Heart right ventricle (tissue), 16 donors: Measurements from ENCODE around the gene MAP3K19. TPM values are rescaled to one million over a fixed set of nuclear protein-coding genes. Genes with fewer than 3 reads are reported as not detected.

ENCODE experiments used
- ATAC-seq, 8 donors: fragments of 200-7000 bp; cut with Tn5 transposase; one replicate each; pipeline ENCODE4 v1.9.1; 2020; ENCODE audit warnings: mild to moderate bottlenecking in 8 of 8, moderate library complexity in 8 of 8, moderate number of reproducible peaks in 1 of 8
- DNase-seq, 2 donors: peaks; one replicate each; pipeline ENCODE4 v3.0.0-alpha.2; 2020
- H3K27ac ChIP-seq, 10 donors: fragments of 200-600 bp; sonication (generic) in 2 of 10; one replicate each; pipeline versions ENCODE4 v1.5.0 to v1.8.0; 2020 to 2022; ENCODE audit warnings: mild to moderate bottlenecking in 3 of 10
- H3K27me3 ChIP-seq, 7 donors: fragments of 200-600 bp; one replicate each; pipeline ENCODE4 v1.8.0; 2021 to 2022; ENCODE audit warnings: mild to moderate bottlenecking in 2 of 7
- H3K36me3 ChIP-seq, 9 donors: fragments of 200-600 bp; sonication (generic) in 1 of 9; one replicate each; pipeline versions ENCODE4 v1.5.0 to v1.8.0; 2020 to 2022; ENCODE audit warnings: mild to moderate bottlenecking in 2 of 9
- H3K4me1 ChIP-seq, 9 donors: fragments of 200-600 bp; sonication (generic) in 1 of 9; one replicate each; pipeline versions ENCODE4 v1.5.0 to v1.8.0; 2020 to 2022; ENCODE audit warnings: mild to moderate bottlenecking in 4 of 9
- H3K4me3 ChIP-seq, 10 donors: fragments of 200-600 bp; sonication (generic) in 2 of 10; one replicate each; pipeline versions ENCODE4 v1.5.0 to v1.8.0; 2020 to 2022; ENCODE audit warnings: mild to moderate bottlenecking in 7 of 10, moderate library complexity in 2 of 10
- H3K9me3 ChIP-seq, 11 donors: fragments of 200-600 bp in 10 of 11; sonication (generic) in 2 of 11; one replicate each; pipeline versions ENCODE4 v1.5.0 to v1.8.0; 2013 to 2022; ENCODE audit warnings: mild to moderate bottlenecking in 2 of 11, control low read depth in 1 of 11, moderate library complexity in 1 of 11
- WGBS, 2 donors: extraction: QIAGEN DNeasy Blood & Tissue Kit; methylation state at CpG; one replicate each; pipeline ENCODE4 v1.1.7; 2013; ENCODE audit warnings: inconsistent platforms in 1 of 2; 5-methylcytosine and 5-hydroxymethylcytosine counted together
- intact Hi-C, 10 donors: fragments of 100-400 bp; cut with DNase I; formaldehyde crosslinking; loops; one replicate each; pipeline versions ENCODE4 v1.11.1 to v1.14.2; 2022
- polyA plus RNA-seq, 2 donors: library from polyadenylated mRNA; stranded (reverse); fragments of 200-250 nt; gene quantifications; one replicate each; pipeline ENCODE4 v1.2.3, GENCODE V29; 2013
- total RNA-seq, 10 donors: library from RNA; stranded (reverse); fragmentation: NEBNext Ultra II Directional in 3 of 10; extraction: Animal tissue kit (Norgen Biotek cat#: 25700) in 3 of 10; gene quantifications; one replicate each; pipeline versions ENCODE4 v1.2.1 to v1.2.4, GENCODE V29; 2021 to 2023
- TF ChIP-seq, protein P1 (sequence below), 9 donors: fragments of 200-600 bp; sonication (generic) in 2 of 9; IDR thresholded peaks; one replicate each; pipeline versions ENCODE4 v1.5.0 to v1.8.0; 2021 to 2022; ENCODE audit warnings: antibody characterized with exemption in 9 of 9, mild to moderate bottlenecking in 5 of 9, moderate library complexity in 1 of 9
- donor health status: Arrhythmogenic right ventricular cardiomyopathy.
- donor health status: ischemic (EF 13 %, LVEDD 7.1; RV severe dilation, severe dysfunction).
- donor health status: healthy with polysubstance abuse.
- donor health status: DM: no; HTN: yes; CAD: no.
- donor health status: DM: no; HTN: no; CAD: no.
- donor health status: ischemic (EF 25% LVEDD 6.9; RV normal size, moderate dysfunction).
- donor health status: ischemic (EF 25% LVEDD 5.7; RV mildly dilated, moderate dysfunction).
- donor health status: healthy.
- donor health status: DM: yes; HTN: yes; CAD: no.
- donor health status: Ischemic cardiomyopathy.
- donor health status: ischemic (EF 35%, LVEDD 5.7; RV mildly dilated, moderate dysfunction).
- donor health status: nonischemic (EF 11% LVEDD 7.7; RV severe dilation, severe dysfunction).
- donor health status: DM: yes; HTN: yes; CAD: no.
- donor health status: PGD.
- donor health status: ischemic (EF 29% LVEDD 5.4; RV normal size, mild dysfunction).
- donor health status: nonischemic (EF 23%, LVEDD 6.1; RV moderate dilation, normal function).

Gene MAP3K19
- total and polyA plus RNA-seq, 12 donors = not detected

DNA sequence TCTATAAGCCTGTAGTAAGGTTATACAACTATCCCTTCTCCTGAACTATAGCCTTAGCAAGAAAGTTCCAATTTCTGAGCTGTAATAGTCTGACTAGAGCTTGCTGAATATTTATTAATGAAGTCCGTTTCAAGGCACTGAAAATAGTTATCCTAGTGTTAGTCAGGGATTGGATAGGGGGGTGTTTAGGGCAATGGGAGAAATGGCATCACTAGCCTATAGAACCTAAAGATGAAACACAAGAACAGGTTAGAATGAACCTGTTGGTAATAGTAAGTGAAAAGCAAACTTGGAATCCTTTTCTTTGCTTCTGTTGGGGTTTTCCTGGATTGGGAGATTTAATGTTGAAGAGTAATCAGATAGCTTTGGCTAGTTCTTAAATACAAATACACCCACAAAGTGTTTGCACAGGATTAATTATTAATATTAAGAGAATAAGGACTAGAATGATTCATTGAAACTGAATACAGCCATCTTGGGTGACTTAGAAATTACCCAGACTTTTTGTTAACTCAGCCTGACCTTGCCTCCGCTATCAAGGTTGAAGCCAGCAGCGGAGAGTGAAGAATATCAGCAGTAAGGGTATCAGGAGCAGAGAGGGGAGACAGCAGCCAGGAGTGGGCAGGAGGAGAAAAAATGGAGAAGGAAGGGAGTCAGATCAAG lies 114.3 kb downstream of the MAP3K19 start:
- TF ChIP-seq, protein P1, sequence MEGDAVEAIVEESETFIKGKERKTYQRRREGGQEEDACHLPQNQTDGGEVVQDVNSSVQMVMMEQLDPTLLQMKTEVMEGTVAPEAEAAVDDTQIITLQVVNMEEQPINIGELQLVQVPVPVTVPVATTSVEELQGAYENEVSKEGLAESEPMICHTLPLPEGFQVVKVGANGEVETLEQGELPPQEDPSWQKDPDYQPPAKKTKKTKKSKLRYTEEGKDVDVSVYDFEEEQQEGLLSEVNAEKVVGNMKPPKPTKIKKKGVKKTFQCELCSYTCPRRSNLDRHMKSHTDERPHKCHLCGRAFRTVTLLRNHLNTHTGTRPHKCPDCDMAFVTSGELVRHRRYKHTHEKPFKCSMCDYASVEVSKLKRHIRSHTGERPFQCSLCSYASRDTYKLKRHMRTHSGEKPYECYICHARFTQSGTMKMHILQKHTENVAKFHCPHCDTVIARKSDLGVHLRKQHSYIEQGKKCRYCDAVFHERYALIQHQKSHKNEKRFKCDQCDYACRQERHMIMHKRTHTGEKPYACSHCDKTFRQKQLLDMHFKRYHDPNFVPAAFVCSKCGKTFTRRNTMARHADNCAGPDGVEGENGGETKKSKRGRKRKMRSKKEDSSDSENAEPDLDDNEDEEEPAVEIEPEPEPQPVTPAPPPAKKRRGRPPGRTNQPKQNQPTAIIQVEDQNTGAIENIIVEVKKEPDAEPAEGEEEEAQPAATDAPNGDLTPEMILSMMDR (IDR thresholded peaks at IDR 0.05) = no peak
- ATAC-seq (no peak), DNase-seq (no peak)
- no peaks in the 10 kb centered on the region for H3K27me3 ChIP-seq
- H3K27ac ChIP-seq = no peak overlapping the region
- no peak overlapping the region for H3K4me3 ChIP-seq
- 69 to 73% methylated on average over 3 of the region's 3 CpGs for WGBS, 2 donors
- peaks cover 0 to 31% (median 9%) of the 10 kb centered on the region in 9 donors for H3K36me3 ChIP-seq
- intact Hi-C loops = no loop called here
- peaks cover 0 to 79% (median 62%) of the 10 kb centered on the region in 9 donors for H3K4me1 ChIP-seq
- H3K9me3 ChIP-seq = no peaks in the 10 kb centered on the region

DNA sequence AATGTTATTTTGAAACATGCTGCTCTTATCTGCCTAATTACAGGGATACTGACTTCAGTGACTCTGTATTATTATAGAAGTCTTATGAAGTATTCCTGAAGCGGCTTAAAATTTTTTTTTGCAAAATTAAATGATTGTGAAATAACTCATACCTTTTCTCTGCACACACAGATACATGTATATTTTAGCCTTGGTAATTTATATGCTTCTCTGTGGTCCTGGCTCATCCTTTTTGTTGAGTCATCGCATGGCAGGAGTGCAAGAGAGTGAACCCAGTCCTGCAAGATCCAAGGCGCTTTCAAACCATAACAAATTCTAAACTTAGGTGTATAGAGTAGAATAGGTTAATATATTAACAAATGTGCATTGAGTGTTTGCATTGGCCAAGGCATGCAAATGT lies 120.1 kb downstream of the MAP3K19 start:
- no peaks in the 10 kb centered on the region for H3K27me3 ChIP-seq
- TF ChIP-seq, protein P1 (IDR thresholded peaks at IDR 0.05) = no peak
- intact Hi-C loops = no loop called here
- peak overlapping the region in 1 of 10 donors; percentile 0 for H3K27ac ChIP-seq
- H3K4me1 ChIP-seq = peaks cover 3 to 85% (median 63%) of the 10 kb centered on the region in 9 donors
- no peaks in the 10 kb centered on the region for H3K9me3 ChIP-seq
- ATAC-seq = no peak
- WGBS, 2 donors = 82 to 91% methylated on average over 3 of the region's 3 CpGs
- peaks cover 0 to 27% (median 0%) of the 10 kb centered on the region in 9 donors for H3K36me3 ChIP-seq
- H3K4me3 ChIP-seq = no peak overlapping the region
- DNase-seq = no peak

DNA sequence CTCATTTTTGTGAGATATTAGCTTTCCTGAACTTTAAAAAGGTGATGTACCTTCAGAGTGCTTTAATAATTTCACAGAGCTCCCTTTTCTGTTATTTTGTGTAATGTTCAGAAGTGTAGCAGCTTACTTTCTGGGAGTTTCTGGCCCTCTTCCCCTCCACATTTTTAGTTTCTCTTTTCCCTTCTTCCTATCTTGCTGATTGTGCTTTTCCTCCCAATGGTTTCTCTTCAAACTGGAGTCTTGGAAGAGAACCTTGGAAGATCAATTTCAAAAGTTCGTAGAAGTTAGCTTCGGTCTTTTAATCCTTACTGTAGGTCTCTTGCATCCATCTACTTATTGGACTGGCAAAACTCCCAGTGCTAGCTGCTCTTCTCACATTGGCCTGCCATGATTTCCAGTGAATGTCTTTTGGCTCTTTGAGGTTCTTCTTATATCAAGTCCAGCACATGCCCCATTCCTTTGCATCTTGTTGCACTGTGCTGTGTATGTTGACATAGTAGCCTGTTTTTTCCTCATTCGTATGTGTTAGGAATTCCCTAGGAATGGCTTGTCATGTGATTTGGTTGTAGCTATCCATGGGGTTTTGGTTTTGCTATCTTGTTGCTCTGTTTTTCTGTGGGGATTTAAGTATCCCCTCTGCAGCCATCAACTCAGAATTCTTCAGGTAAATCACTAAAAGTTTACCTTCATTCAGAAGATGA lies 120.9 kb downstream of the MAP3K19 start:
- ATAC-seq (peak in 3 of 8 donors; percentile 23 to 45 (median 35)), DNase-seq (no peak)
- intact Hi-C loops = no loop called here
- TF ChIP-seq, protein P1 (IDR thresholded peaks at IDR 0.05) = no peak
- peaks cover 0 to 28% (median 0%) of the 10 kb centered on the region in 9 donors for H3K36me3 ChIP-seq
- WGBS, 2 donors = 67 to 70% methylated on average over 3 of the region's 3 CpGs
- H3K27me3 ChIP-seq = no peaks in the 10 kb centered on the region
- H3K4me1 ChIP-seq = peaks cover 3 to 87% (median 72%) of the 10 kb centered on the region in 9 donors
- no peak overlapping the region for H3K27ac ChIP-seq
- no peaks in the 10 kb centered on the region for H3K9me3 ChIP-seq
- no peak overlapping the region for H3K4me3 ChIP-seq

DNA sequence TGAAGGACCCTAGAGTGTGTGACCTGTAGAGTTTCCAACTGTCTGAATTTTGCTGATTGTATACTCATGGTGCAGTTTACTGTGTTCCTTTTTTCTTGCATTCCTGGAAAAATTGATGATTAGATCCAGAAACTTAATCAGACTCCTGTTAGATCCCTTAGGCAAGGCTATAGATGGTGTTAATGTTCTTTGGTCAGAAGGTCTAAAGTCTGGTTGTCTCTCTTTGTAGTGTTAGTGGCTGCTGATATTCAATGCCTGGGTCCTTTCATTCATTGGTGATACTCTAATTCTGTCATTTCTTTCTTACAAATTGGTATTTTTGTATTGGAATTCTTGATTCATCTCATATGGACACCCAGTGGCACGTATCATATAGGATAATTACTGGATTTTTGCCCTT lies 122.3 kb downstream of the MAP3K19 start:
- ATAC-seq = no peak
- H3K4me1 ChIP-seq = peaks cover 3 to 92% (median 76%) of the 10 kb centered on the region in 9 donors
- 95 to 97% methylated on average over 1 of the region's 1 CpG for WGBS, 2 donors

More for the DNA sequence above, 122.3 kb downstream of the MAP3K19 start:
- Histone ChIP-seq H3K9me3 (no peaks in the 10 kb centered on the region), H3K4me3 (no peak overlapping the region), H3K27ac (no peak overlapping the region), H3K27me3 (no peaks in the 10 kb centered on the region), H3K36me3 (peaks cover 0 to 29% (median 0%) of the 10 kb centered on the region in 9 donors)
- no peak for DNase-seq
- TF ChIP-seq, protein P1 (IDR thresholded peaks at IDR 0.05) = no peak
- intact Hi-C loops = no loop called here
